Stomach (tissue), 9 donors: Measurements from ENCODE around the gene CCBE1. TPM values are rescaled to one million over a fixed set of nuclear protein-coding genes. Genes with fewer than 3 reads are reported as not detected.

Experiments
- DNase-seq, 2 donors: peaks; one replicate each; pipeline versions ENCODE4 v3.0.0 to v3.0.0-alpha.2; 2013 to 2019
- H3K27ac ChIP-seq, 5 donors: fragments of 200-600 bp in 4 of 5; sonication (generic) in 4 of 5; one replicate each; pipeline ENCODE4 v1.5.1; 2013 to 2019; ENCODE audit warnings: mild to moderate bottlenecking in 1 of 5, moderate library complexity in 1 of 5
- H3K27me3 ChIP-seq, 3 donors: fragments of 200-600 bp; sonication (generic); one replicate each; pipeline ENCODE4 v1.5.1; 2017 to 2019; ENCODE audit warnings: mixed run types in 1 of 3
- H3K36me3 ChIP-seq, 4 donors: fragments of 200-600 bp; sonication (generic); 1 replicate in 3 of 4; 2 replicates in 1 of 4; pipeline ENCODE4 v1.5.1; 2016 to 2019
- H3K4me1 ChIP-seq, 4 donors: fragments of 200-600 bp; sonication (generic); one replicate each; pipeline ENCODE4 v1.5.1; 2016 to 2019
- H3K4me3 ChIP-seq, 4 donors: fragments of 200-600 bp; sonication (generic) in 3 of 4; one replicate each; pipeline ENCODE4 v1.5.1; 2016 to 2019; ENCODE audit warnings: mild to moderate bottlenecking in 1 of 4
- H3K9me3 ChIP-seq, 4 donors: fragments of 200-600 bp; sonication (generic); one replicate each; pipeline ENCODE4 v1.5.1; 2016 to 2019
- EP300 ChIP-seq: sonication (generic); formaldehyde crosslinking; IDR thresholded peaks from one replicate; pipeline ENCODE4 v1.6.1; 2017; ENCODE audit warnings: antibody characterized with exemption
- POLR2A ChIP-seq, 4 donors: fragments of 450-650 bp; IDR thresholded peaks; one replicate each; pipeline ENCODE4 v1.6.1; 2016; ENCODE audit warnings: antibody characterized with exemption in 4 of 4, control low read depth in 2 of 4, mild to moderate bottlenecking in 1 of 4, moderate library complexity in 1 of 4
- POLR2AphosphoS5 ChIP-seq, 3 donors: sonication (generic); formaldehyde crosslinking; IDR thresholded peaks; one replicate each; pipeline ENCODE4 v1.6.1; 2016; ENCODE audit warnings: antibody characterized with exemption in 3 of 3
- WGBS, 5 donors: extraction: QIAGEN DNeasy Blood & Tissue Kit in 3 of 5; methylation state at CpG; one replicate each; pipeline versions ENCODE4 v1.1.5 to v1.1.7; 2013 to 2018; 5-methylcytosine and 5-hydroxymethylcytosine counted together
- intact Hi-C: fragments of 100-400 bp; cut with DNase I; formaldehyde crosslinking; loops from one replicate; pipeline ENCODE4 v1.15.1; 2023; ENCODE audit warnings: low total_unique reads
- polyA plus RNA-seq, 3 donors: library from polyadenylated mRNA; stranded (reverse); fragments of 200-250 nt; gene quantifications; one replicate each; pipeline ENCODE4 v1.2.3, GENCODE V29; 2013
- total RNA-seq, 5 donors: library from RNA; depleted of rRNA; stranded (reverse); fragments of >200 nt; gene quantifications; one replicate each; pipeline versions ENCODE4 v1.1.0 to v1.2.3, GENCODE V29; 2014 to 2016
- TF ChIP-seq, protein P1 (sequence below), 7 experiments: fragments of 450-650 bp in 4 of 7; fragments of 200-600 bp in 3 of 7; sonication (generic) in 3 of 7; IDR thresholded peaks; one replicate each; pipeline ENCODE4 v1.5.1; 2016 to 2019; ENCODE audit warnings: antibody characterized with exemption in 7 of 7, control low read depth in 2 of 7, mild to moderate bottlenecking in 1 of 7
- donor health status: healthy with polysubstance abuse.
- donor health status: Bipolar disorder and iron deficiency.
- donor health status: healthy.

Gene CCBE1
- total and polyA plus RNA-seq, 8 donors: 0.29 to 4.0 (median 1.2) TPM

DNA sequence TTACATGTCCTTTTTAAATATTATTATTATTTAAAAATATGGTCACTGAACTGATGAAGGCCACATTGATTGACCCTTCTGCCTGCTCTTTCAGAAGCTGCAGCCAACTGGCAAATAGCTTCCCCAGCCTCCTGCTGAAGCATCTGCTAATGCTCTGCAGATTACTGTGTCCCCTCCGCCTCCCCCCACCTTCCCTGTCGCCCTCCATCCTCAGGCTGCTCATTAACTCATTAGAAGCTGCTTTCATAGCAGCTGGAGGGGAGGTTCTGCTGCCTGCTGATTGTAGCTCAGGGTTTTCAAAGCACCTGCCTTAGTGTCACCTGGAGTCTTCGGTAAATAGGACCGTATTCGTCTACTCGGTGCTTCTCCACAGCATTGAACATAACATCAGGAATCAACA, 313.4 kb downstream of the CCBE1 start:
- Histone ChIP-seq H3K9me3 (no peaks in the 10 kb centered on the region), H3K4me1 (no peaks in the 10 kb centered on the region), H3K36me3 (no peaks in the 10 kb centered on the region), H3K4me3 (no peak overlapping the region), H3K27me3 (peaks cover 0 to 7% (median 0%) of the 10 kb centered on the region in 3 donors), H3K27ac (no peak overlapping the region)
- intact Hi-C loops: loop anchor here (10.0 kb wide), 1 partner anchor 69 kb away; the partner anchor contains the start of gene CPLX4
- TF ChIP-seq EP300: no peak
- no peak for TF ChIP-seq POLR2AphosphoS5 (IDR thresholded peaks at IDR 0.05)
- no peak for TF ChIP-seq POLR2A (IDR thresholded peaks at IDR 0.05)
- TF ChIP-seq, protein P1, sequence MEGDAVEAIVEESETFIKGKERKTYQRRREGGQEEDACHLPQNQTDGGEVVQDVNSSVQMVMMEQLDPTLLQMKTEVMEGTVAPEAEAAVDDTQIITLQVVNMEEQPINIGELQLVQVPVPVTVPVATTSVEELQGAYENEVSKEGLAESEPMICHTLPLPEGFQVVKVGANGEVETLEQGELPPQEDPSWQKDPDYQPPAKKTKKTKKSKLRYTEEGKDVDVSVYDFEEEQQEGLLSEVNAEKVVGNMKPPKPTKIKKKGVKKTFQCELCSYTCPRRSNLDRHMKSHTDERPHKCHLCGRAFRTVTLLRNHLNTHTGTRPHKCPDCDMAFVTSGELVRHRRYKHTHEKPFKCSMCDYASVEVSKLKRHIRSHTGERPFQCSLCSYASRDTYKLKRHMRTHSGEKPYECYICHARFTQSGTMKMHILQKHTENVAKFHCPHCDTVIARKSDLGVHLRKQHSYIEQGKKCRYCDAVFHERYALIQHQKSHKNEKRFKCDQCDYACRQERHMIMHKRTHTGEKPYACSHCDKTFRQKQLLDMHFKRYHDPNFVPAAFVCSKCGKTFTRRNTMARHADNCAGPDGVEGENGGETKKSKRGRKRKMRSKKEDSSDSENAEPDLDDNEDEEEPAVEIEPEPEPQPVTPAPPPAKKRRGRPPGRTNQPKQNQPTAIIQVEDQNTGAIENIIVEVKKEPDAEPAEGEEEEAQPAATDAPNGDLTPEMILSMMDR (IDR thresholded peaks at IDR 0.05): no peak
- peak in 1 of 2 donors; percentile 26 for DNase-seq
- WGBS, 5 donors: 62 to 77% (median 72%) methylated on average over 6 of the region's 6 CpGs

DNA sequence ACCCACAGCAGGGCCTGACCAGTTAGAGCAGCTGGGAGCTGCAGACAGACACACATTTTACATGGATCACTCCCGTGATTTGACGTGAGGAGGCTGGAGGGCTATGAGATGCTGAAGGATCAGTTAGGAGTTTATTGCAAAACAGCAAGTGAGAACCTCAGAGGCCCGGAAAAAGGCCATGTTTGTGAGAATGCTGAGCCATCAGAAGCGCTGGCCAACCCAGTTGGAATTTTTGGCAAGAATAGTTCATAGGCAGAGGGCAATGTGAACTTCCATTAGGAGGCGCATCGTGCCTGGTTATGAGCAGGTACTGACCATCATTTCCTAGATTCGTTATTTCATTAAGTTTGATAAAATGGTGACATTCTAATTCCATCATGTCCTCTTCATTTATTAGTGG, 314.8 kb downstream of the CCBE1 start:
- Histone ChIP-seq H3K27me3 (peaks cover 0 to 7% (median 0%) of the 10 kb centered on the region in 3 donors), H3K4me1 (no peaks in the 10 kb centered on the region), H3K9me3 (no peaks in the 10 kb centered on the region), H3K36me3 (no peaks in the 10 kb centered on the region), H3K4me3 (no peak overlapping the region), H3K27ac (no peak overlapping the region)
- DNase-seq: no peak
- WGBS, 5 donors: 67 to 85% (median 80%) methylated on average over 7 of the region's 7 CpGs
- TF ChIP-seq EP300 (no peak), POLR2AphosphoS5 (IDR thresholded peaks at IDR 0.05) (no peak), POLR2A (IDR thresholded peaks at IDR 0.05) (no peak)
- TF ChIP-seq, protein P1 (IDR thresholded peaks at IDR 0.05): no peak
- intact Hi-C loops: loop anchor here (10.0 kb wide), 1 partner anchor 68 kb away; the partner anchor contains the start of gene CPLX4

DNA sequence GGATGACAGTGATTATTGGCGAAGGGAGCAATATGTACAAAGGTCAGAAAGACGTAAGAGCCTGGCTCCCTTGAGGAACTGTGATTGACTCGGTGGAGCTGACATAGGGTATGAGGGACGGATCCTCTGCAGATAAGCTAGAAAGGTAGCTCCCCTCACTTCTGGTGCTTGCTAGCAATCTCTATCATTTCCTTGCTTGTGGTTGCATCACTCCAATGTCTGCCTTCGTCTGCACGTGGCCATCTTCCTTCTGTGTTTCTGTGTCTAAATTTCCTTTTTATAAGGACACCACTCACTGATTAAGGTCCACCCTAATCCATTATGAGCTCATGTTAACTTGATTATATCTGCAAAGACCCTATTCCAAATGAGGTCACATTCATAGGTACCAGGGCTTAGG, 315.3 kb downstream of the CCBE1 start:
- H3K27ac ChIP-seq: no peak overlapping the region
- H3K27me3 ChIP-seq: peaks cover 0 to 7% (median 0%) of the 10 kb centered on the region in 3 donors
- TF ChIP-seq POLR2A (IDR thresholded peaks at IDR 0.05): no peak
- no peak for TF ChIP-seq POLR2AphosphoS5 (IDR thresholded peaks at IDR 0.05)
- TF ChIP-seq EP300: no peak
- H3K9me3 ChIP-seq: no peaks in the 10 kb centered on the region
- no peak overlapping the region for H3K4me3 ChIP-seq
- 83 to 87% (median 85%) methylated on average over 6 of the region's 6 CpGs for WGBS, 5 donors
- H3K36me3 ChIP-seq: no peaks in the 10 kb centered on the region
- H3K4me1 ChIP-seq: no peaks in the 10 kb centered on the region
- intact Hi-C loops: loop anchor here (10.0 kb wide), 1 partner anchor 67 kb away; the partner anchor contains the start of gene CPLX4
- DNase-seq: no peak

Other genes starting within 250 kb of the CCBE1 start
- gene PMAIP1, start 202.6 kb upstream of the CCBE1 start, total RNA-seq: 1 to 10 TPM in 3 of 5 donors, not detected in 2; 3.1 to 8.3 (median 4.6) TPM
- 1 to 10 TPM; 2.3 to 4.3 (median 3.2) TPM for gene PMAIP1, start 202.6 kb upstream of the CCBE1 start, polyA plus RNA-seq